Neural crest cell (in vitro differentiated cells): Measurements from ENCODE around the gene DNAJA1. TPM values are rescaled to one million over a fixed set of nuclear protein-coding genes. Genes with fewer than 3 reads are reported as not detected.
A peak's percentile ranks its signal among the peaks of the same experiment; 100 is the strongest.
"Not testable (repeated sequence)": the region's sequence is repeated elsewhere in the genome, so short reads cannot be mapped to it uniquely, and the experiment has no call there.

Experiments
- DNase-seq: peaks from one replicate; pipeline ENCODE4 v3.0.0; 2021; ENCODE audit warnings: low read depth, mixed read lengths, low spot score
- H3K27ac Mint-ChIP-seq: one replicate; pipeline ENCODE4 v1.8.0; 2021; ENCODE audit warnings: mild to moderate bottlenecking, mixed read lengths; ENCODE audit not compliant: unreplicated experiment
- H3K27me3 Mint-ChIP-seq: 2 replicates; pipeline ENCODE4 v1.8.0; 2021; ENCODE audit warnings: low read depth, mild to moderate bottlenecking, mixed read lengths
- H3K36me3 Mint-ChIP-seq: 2 replicates; pipeline ENCODE4 v1.8.0; 2021; ENCODE audit warnings: low read depth, mild to moderate bottlenecking, mixed read lengths
- H3K4me1 Mint-ChIP-seq: 2 replicates; pipeline ENCODE4 v1.8.0; 2021; ENCODE audit warnings: mixed read lengths
- H3K4me3 Mint-ChIP-seq: one replicate; pipeline ENCODE4 v1.8.0; 2021; ENCODE audit warnings: mild to moderate bottlenecking, mixed read lengths
- H3K9me3 Mint-ChIP-seq: 2 replicates; pipeline ENCODE4 v1.8.0; 2021; ENCODE audit warnings: mixed read lengths
- CTCF ChIP-seq: fragments of 200-600 bp; sonication (generic); conservative IDR thresholded peaks from 2 replicates; pipeline ENCODE4 v1.5.0; 2021; ENCODE audit warnings: antibody characterized with exemption, mild to moderate bottlenecking
- total RNA-seq: library from RNA; stranded (reverse); gene quantifications from 2 replicates; pipeline ENCODE4 v1.2.1, GENCODE V29; 2021

The DNAJA1 gene
- total RNA-seq, 1 donor from 2014 or later = 252 TPM

GRCh38 chr9:33076046-33077004 lies 51.3 kb downstream of the DNAJA1 start, which contains the start of gene SMU1:
TSS of gene SMU1 (minus strand) at chr9:33076674. CDS start at chr9:33076608, 66 bp downstream.
- peak; percentile 88 for DNase-seq
- TF ChIP-seq CTCF = no peak
- Mint-ChIP-seq H3K9me3 (no peaks in the 10 kb centered on the region), H3K4me3 (peak within 1 kb of the TSS; percentile 99), H3K4me1 (peaks cover 16% of the 10 kb centered on the region), H3K27me3 (no peaks in the 10 kb centered on the region), H3K36me3 (no peaks in the 10 kb centered on the region), H3K27ac (peak within 1 kb of the TSS; percentile 100)

GRCh38 chr9:33080534-33080933 lies 55.5 kb downstream of the DNAJA1 start:
- no peak for TF ChIP-seq CTCF
- H3K27ac Mint-ChIP-seq = no peak overlapping the region
- no peaks in the 10 kb centered on the region for H3K27me3 Mint-ChIP-seq
- no peak for DNase-seq
- H3K9me3 Mint-ChIP-seq = no peaks in the 10 kb centered on the region
- no peaks in the 10 kb centered on the region for H3K36me3 Mint-ChIP-seq
- H3K4me3 Mint-ChIP-seq = no peak overlapping the region
- H3K4me1 Mint-ChIP-seq = peaks cover 12% of the 10 kb centered on the region

GRCh38 chr9:33081128-33081851 lies 56.2 kb downstream of the DNAJA1 start:
- Mint-ChIP-seq H3K4me3 (no peak overlapping the region), H3K27ac (no peak overlapping the region), H3K9me3 (no peaks in the 10 kb centered on the region), H3K27me3 (no peaks in the 10 kb centered on the region), H3K4me1 (peaks cover 6% of the 10 kb centered on the region), H3K36me3 (no peaks in the 10 kb centered on the region)
- peak; percentile 87 for TF ChIP-seq CTCF
- DNase-seq = peak; percentile 46

GRCh38 chr9:33082128-33082527 lies 57.1 kb downstream of the DNAJA1 start:
- Mint-ChIP-seq H3K36me3 (no peaks in the 10 kb centered on the region), H3K27ac (no peak overlapping the region), H3K4me1 (no peaks in the 10 kb centered on the region), H3K9me3 (no peaks in the 10 kb centered on the region), H3K4me3 (no peak overlapping the region), H3K27me3 (peaks cover 5% of the 10 kb centered on the region)
- no peak for TF ChIP-seq CTCF
- DNase-seq = no peak

- Mint-ChIP-seq H3K4me3 (no peak overlapping the region), H3K27me3 (peaks cover 10% of the 10 kb centered on the region), H3K9me3 (no peaks in the 10 kb centered on the region), H3K27ac (no peak overlapping the region), H3K4me1 (no peaks in the 10 kb centered on the region), H3K36me3 (no peaks in the 10 kb centered on the region)
- no peak for DNase-seq
- TF ChIP-seq CTCF = no peak
Observed at GRCh38 chr9:33082538-33083326, 57.7 kb downstream of the DNAJA1 start.

- H3K27ac Mint-ChIP-seq = not testable (repeated sequence)
Observed at GRCh38 chr9:33085672-33086071, 60.6 kb downstream of the DNAJA1 start.

More at GRCh38 chr9:33085672-33086071, 60.6 kb downstream of the DNAJA1 start:
- H3K36me3 Mint-ChIP-seq, DNase-seq, H3K4me1 Mint-ChIP-seq, H3K4me3 Mint-ChIP-seq, H3K9me3 Mint-ChIP-seq: not testable (repeated sequence)
- peaks cover 34% of the 10 kb centered on the region for H3K27me3 Mint-ChIP-seq
